Measurements from ENCODE around the gene SLC35A5.

GRCh38 chr3:112623717-112624116 lies 61.9 kb downstream of the SLC35A5 start:
- no peak for TF ChIP-seq MLX (CRISPR knock-in tag; IDR thresholded peaks at IDR 0.05)
- TF ChIP-seq CTCF (IDR thresholded peaks at IDR 0.05) = no peak
- no peak for TF ChIP-seq ZNF512 (CRISPR knock-in tag; IDR thresholded peaks at IDR 0.05; ENCODE audit: borderline replicate concordance)
- no peak for TF ChIP-seq ATF1 (CRISPR knock-in tag; IDR thresholded peaks at IDR 0.05)
- no peak for TF ChIP-seq RORB (CRISPR knock-in tag; IDR thresholded peaks at IDR 0.05)
- TF ChIP-seq ZNF219 (CRISPR knock-in tag; IDR thresholded peaks at IDR 0.05; ENCODE audit: borderline replicate concordance) = no peak
- no peak for TF ChIP-seq ZNF423 (CRISPR knock-in tag; IDR thresholded peaks at IDR 0.05)
- TF ChIP-seq JUN (CRISPR knock-in tag; IDR thresholded peaks at IDR 0.05) = no peak
- TF ChIP-seq KAT7 (CRISPR knock-in tag; IDR thresholded peaks at IDR 0.05; ENCODE audit: borderline replicate concordance) = no peak
- TF ChIP-seq, protein P1, sequence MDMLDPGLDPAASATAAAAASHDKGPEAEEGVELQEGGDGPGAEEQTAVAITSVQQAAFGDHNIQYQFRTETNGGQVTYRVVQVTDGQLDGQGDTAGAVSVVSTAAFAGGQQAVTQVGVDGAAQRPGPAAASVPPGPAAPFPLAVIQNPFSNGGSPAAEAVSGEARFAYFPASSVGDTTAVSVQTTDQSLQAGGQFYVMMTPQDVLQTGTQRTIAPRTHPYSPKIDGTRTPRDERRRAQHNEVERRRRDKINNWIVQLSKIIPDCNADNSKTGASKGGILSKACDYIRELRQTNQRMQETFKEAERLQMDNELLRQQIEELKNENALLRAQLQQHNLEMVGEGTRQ (CRISPR knock-in tag; IDR thresholded peaks at IDR 0.05) = no peak
- no peak for TF ChIP-seq NFATC4 (CRISPR knock-in tag; IDR thresholded peaks at IDR 0.05)
